Measurements from ENCODE around the gene MFAP4.

MFAP4 gene

GRCh38 chr17:19407601-19408345 lies 20.8 kb upstream of the MFAP4 start:
- Histone ChIP-seq H3K9ac (ENCODE audit: low read length) (no peak overlapping the region), H3K4me3 (ENCODE audit: low read length) (no peak overlapping the region), H3K27ac (ENCODE audit: low read length) (no peak overlapping the region), H3F3A (ENCODE audit: insufficient read depth, low read length) (no peaks in the 10 kb centered on the region), H3K4me2 (ENCODE audit: low read depth, low read length) (no peak overlapping the region), H3K4me1 (ENCODE audit: low read length) (no peaks in the 10 kb centered on the region), H2AFZ (ENCODE audit: low read length) (no peak overlapping the region), H3K9me3 (replicated peaks; ENCODE audit: insufficient read depth, low read length) (no peaks in the 10 kb centered on the region), H3K36me3 (replicated peaks; ENCODE audit: insufficient read depth, low read length) (no peaks in the 10 kb centered on the region), H4K20me1 (ENCODE audit: insufficient read depth, low read length) (no peaks in the 10 kb centered on the region), H3K27me3 (replicated peaks; ENCODE audit: insufficient read depth, low read length) (no peaks in the 10 kb centered on the region), H3K79me2 (ENCODE audit: low read length) (no peaks in the 10 kb centered on the region), H3K9me2 (replicated peaks; ENCODE audit: insufficient read depth, low read length) (no peaks in the 10 kb centered on the region)
- no peak for DNase-seq
- no peak for TF ChIP-seq EZH2 (optimal IDR thresholded peaks at IDR 0.05; ENCODE audit: low read depth, low read length)
- no peak for TF ChIP-seq EZH2phosphoT487 (IDR thresholded peaks at IDR 0.05; ENCODE audit: low read length)
- TF ChIP-seq CTCF (IDR thresholded peaks at IDR 0.05; ENCODE audit: low read length): no peak

- TF ChIP-seq EZH2 (optimal IDR thresholded peaks at IDR 0.05; ENCODE audit: low read depth, low read length) (no peak), CTCF (IDR thresholded peaks at IDR 0.05; ENCODE audit: low read length) (no peak), EZH2phosphoT487 (IDR thresholded peaks at IDR 0.05; ENCODE audit: low read length) (no peak)
- Histone ChIP-seq H3K4me2 (ENCODE audit: low read depth, low read length) (no peak overlapping the region), H3K36me3 (replicated peaks; ENCODE audit: insufficient read depth, low read length) (no peaks in the 10 kb centered on the region), H3F3A (ENCODE audit: insufficient read depth, low read length) (no peaks in the 10 kb centered on the region), H3K9ac (ENCODE audit: low read length) (no peak overlapping the region), H3K9me2 (replicated peaks; ENCODE audit: insufficient read depth, low read length) (no peaks in the 10 kb centered on the region), H2AFZ (ENCODE audit: low read length) (no peak overlapping the region), H3K4me1 (ENCODE audit: low read length) (no peaks in the 10 kb centered on the region), H3K9me3 (replicated peaks; ENCODE audit: insufficient read depth, low read length) (no peaks in the 10 kb centered on the region), H3K27me3 (replicated peaks; ENCODE audit: insufficient read depth, low read length) (no peaks in the 10 kb centered on the region), H3K27ac (ENCODE audit: low read length) (no peak overlapping the region), H3K79me2 (ENCODE audit: low read length) (no peaks in the 10 kb centered on the region), H4K20me1 (ENCODE audit: insufficient read depth, low read length) (no peaks in the 10 kb centered on the region), H3K4me3 (ENCODE audit: low read length) (no peak overlapping the region)
- no peak for DNase-seq
Observed at GRCh38 chr17:19405114-19405513, 18.1 kb upstream of the MFAP4 start.

- Histone ChIP-seq H3F3A (ENCODE audit: insufficient read depth, low read length) (no peaks in the 10 kb centered on the region), H3K9ac (ENCODE audit: low read length) (no peak overlapping the region), H3K4me1 (ENCODE audit: low read length) (no peaks in the 10 kb centered on the region), H3K9me2 (replicated peaks; ENCODE audit: insufficient read depth, low read length) (no peaks in the 10 kb centered on the region), H4K20me1 (ENCODE audit: insufficient read depth, low read length) (no peaks in the 10 kb centered on the region), H3K27me3 (replicated peaks; ENCODE audit: insufficient read depth, low read length) (no peaks in the 10 kb centered on the region), H3K9me3 (replicated peaks; ENCODE audit: insufficient read depth, low read length) (no peaks in the 10 kb centered on the region), H3K79me2 (ENCODE audit: low read length) (no peaks in the 10 kb centered on the region), H3K27ac (ENCODE audit: low read length) (no peak overlapping the region), H3K36me3 (replicated peaks; ENCODE audit: insufficient read depth, low read length) (no peaks in the 10 kb centered on the region), H2AFZ (ENCODE audit: low read length) (no peak overlapping the region), H3K4me3 (ENCODE audit: low read length) (no peak overlapping the region), H3K4me2 (ENCODE audit: low read depth, low read length) (no peak overlapping the region)
- TF ChIP-seq CTCF (IDR thresholded peaks at IDR 0.05; ENCODE audit: low read length): no peak
- TF ChIP-seq EZH2phosphoT487 (IDR thresholded peaks at IDR 0.05; ENCODE audit: low read length): no peak
- TF ChIP-seq EZH2 (optimal IDR thresholded peaks at IDR 0.05; ENCODE audit: low read depth, low read length): no peak
- DNase-seq: no peak
Observed at GRCh38 chr17:19404264-19404663, 17.3 kb upstream of the MFAP4 start.
